ENCODE results near the gene TRIM41.
A peak's percentile ranks its signal among the peaks of the same experiment; 100 is the strongest.

TRIM41 gene

GRCh38 chr5:181191526-181192336, 31.4 kb upstream of the TRIM41 start:
- Histone ChIP-seq H3K27ac (peak overlapping the region in 20 of 21 experiments; percentile 78 to 95 (median 90)), H3K4me3 (peak overlapping the region; percentile 60 to 78 (median 71))

GRCh38 chr5:181192337-181193046, 30.6 kb upstream of the TRIM41 start:
- Histone ChIP-seq H3K27ac (peak overlapping the region in 20 of 21 experiments; percentile 78 to 95 (median 90)), H3K4me3 (peak overlapping the region; percentile 60 to 78 (median 71))

- Histone ChIP-seq H3K4me3 (no peak overlapping the region), H3K27ac (peak overlapping the region in 1 of 21 experiments; percentile 26)
Measured at GRCh38 chr5:181193656-181194055, 29.4 kb upstream of the TRIM41 start.

- H3K27ac ChIP-seq: peak overlapping the region in 1 of 21 experiments; percentile 29
- no peak overlapping the region for H3K4me3 ChIP-seq
Measured at GRCh38 chr5:181194489-181195248, 28.4 kb upstream of the TRIM41 start.

GRCh38 chr5:181195249-181195761, 27.8 kb upstream of the TRIM41 start:
- H3K27ac ChIP-seq: no peak overlapping the region
- H3K4me3 ChIP-seq: no peak overlapping the region

GRCh38 chr5:181197326-181197951, 25.6 kb upstream of the TRIM41 start:
- no peak overlapping the region for H3K27ac ChIP-seq
- no peak overlapping the region for H3K4me3 ChIP-seq

GRCh38 chr5:181198106-181198685, 24.9 kb upstream of the TRIM41 start:
- H3K27ac ChIP-seq: no peak overlapping the region
- no peak overlapping the region for H3K4me3 ChIP-seq

GRCh38 chr5:181198905-181199519, 24.1 kb upstream of the TRIM41 start:
- no peak overlapping the region for H3K4me3 ChIP-seq
- no peak overlapping the region for H3K27ac ChIP-seq

GRCh38 chr5:181199881-181200638, 23.0 kb upstream of the TRIM41 start:
- no peak overlapping the region for H3K27ac ChIP-seq
- no peak overlapping the region for H3K4me3 ChIP-seq

- Histone ChIP-seq H3K27ac (no peak overlapping the region), H3K4me3 (no peak overlapping the region)
Measured at GRCh38 chr5:181200816-181201215, 22.3 kb upstream of the TRIM41 start.

- Histone ChIP-seq H3K4me3 (peak overlapping the region in 6 of 7 experiments; percentile 45 to 68 (median 54)), H3K27ac (peak overlapping the region in 13 of 21 experiments; percentile 50 to 82 (median 72))
Measured at GRCh38 chr5:181203093-181203711, 19.9 kb upstream of the TRIM41 start.

- H3K4me3 ChIP-seq: peak overlapping the region; percentile 45 to 68 (median 52)
- H3K27ac ChIP-seq: peak overlapping the region in 16 of 21 experiments; percentile 18 to 82 (median 72)
Measured at GRCh38 chr5:181203777-181204112, 19.3 kb upstream of the TRIM41 start.

- peak overlapping the region in 20 of 21 experiments; percentile 4 to 82 (median 70) for H3K27ac ChIP-seq
- peak overlapping the region; percentile 45 to 68 (median 52) for H3K4me3 ChIP-seq
Measured at GRCh38 chr5:181204113-181204825, 18.8 kb upstream of the TRIM41 start.

- Histone ChIP-seq H3K27ac (peak within 1 kb of the TSS in 20 of 21 experiments; percentile 4 to 82 (median 70)), H3K4me3 (peak within 1 kb of the TSS; percentile 45 to 68 (median 52))
Measured at GRCh38 chr5:181204826-181205760, 18.0 kb upstream of the TRIM41 start, which contains the start of gene TRIM7. Gene TRIM7 (minus strand): TSS chr5:181205196. CDS start chr5:181205110, 86 bp downstream.

Measured in skin epidermis (tissue), 12 donors.